Tibial nerve (tissue), 4 donors: ENCODE measurements around the gene FANCC. TPM values are rescaled to one million over a fixed set of nuclear protein-coding genes. Genes with fewer than 3 reads are reported as not detected.
A peak's percentile ranks its signal among the peaks of the same experiment; 100 is the strongest.

Experiments
- DNase-seq, 2 donors: peaks; one replicate each; pipeline ENCODE4 v3.0.0-alpha.2; 2019; ENCODE audit warnings: low spot score in 2 of 2
- H3K27ac ChIP-seq, 4 donors: fragments of 200-600 bp; sonication (generic) in 3 of 4; one replicate each; pipeline ENCODE4 v1.5.1; 2017 to 2019; ENCODE audit warnings: mild to moderate bottlenecking in 1 of 4
- H3K27me3 ChIP-seq, 2 donors: fragments of 200-600 bp; sonication (generic) in 1 of 2; one replicate each; pipeline versions ENCODE4 v1.5.1 to v1.6.0; 2017 to 2019
- H3K36me3 ChIP-seq, 3 donors: fragments of 200-600 bp; sonication (generic); one replicate each; pipeline ENCODE4 v1.5.1; 2018 to 2019
- H3K4me1 ChIP-seq, 4 donors: fragments of 200-600 bp; sonication (generic) in 3 of 4; one replicate each; pipeline ENCODE4 v1.5.1; 2017 to 2019
- H3K4me3 ChIP-seq, 4 donors: fragments of 200-600 bp; sonication (generic) in 3 of 4; one replicate each; pipeline ENCODE4 v1.5.1; 2017 to 2019; ENCODE audit warnings: mild to moderate bottlenecking in 1 of 4, moderate library complexity in 1 of 4
- H3K9me3 ChIP-seq, 4 donors: fragments of 200-600 bp; sonication (generic) in 3 of 4; one replicate each; pipeline ENCODE4 v1.5.1; 2017 to 2019
- CTCF ChIP-seq, 5 experiments: fragments of 200-600 bp in 3 of 5; fragments of 450-650 bp in 2 of 5; sonication (generic) in 3 of 5; IDR thresholded peaks; one replicate each; pipeline ENCODE4 v1.5.1; 2016 to 2019; ENCODE audit warnings: antibody characterized with exemption in 5 of 5, mild to moderate bottlenecking in 3 of 5, moderate library complexity in 2 of 5
- EP300 ChIP-seq, 2 donors: sonication (generic); formaldehyde crosslinking; IDR thresholded peaks; one replicate each; pipeline ENCODE4 v1.6.1; 2017; ENCODE audit warnings: antibody characterized with exemption in 2 of 2, mild to moderate bottlenecking in 1 of 2
- POLR2A ChIP-seq, 2 donors: fragments of 450-650 bp; IDR thresholded peaks; one replicate each; pipeline ENCODE4 v1.6.1; 2017; ENCODE audit warnings: antibody characterized with exemption in 2 of 2, mild to moderate bottlenecking in 2 of 2, moderate library complexity in 2 of 2
- WGBS, 2 donors: methylation state at CpG; one replicate each; pipeline ENCODE4 v1.1.5; 2018; 5-methylcytosine and 5-hydroxymethylcytosine counted together
- total RNA-seq, 4 donors: library from RNA; depleted of rRNA; stranded (reverse); fragments of >200 nt; gene quantifications; one replicate each; pipeline ENCODE4 v1.1.0, GENCODE V29; 2016

The FANCC gene
- total RNA-seq, 4 donors from 2014 or later, result 6.5 to 12.6 (median 10.2) TPM

GRCh38 chr9:95342571-95342970 lies 25.1 kb upstream of the FANCC start:
- Histone ChIP-seq H3K9me3 (peaks cover 0 to 3% (median 0%) of the 10 kb centered on the region in 4 donors), H3K36me3 (no peaks in the 10 kb centered on the region), H3K27me3 (no peaks in the 10 kb centered on the region), H3K4me1 (no peaks in the 10 kb centered on the region), H3K4me3 (no peak overlapping the region), H3K27ac (no peak overlapping the region)
- TF ChIP-seq CTCF (IDR thresholded peaks at IDR 0.05) (no peak), EP300 (IDR thresholded peaks at IDR 0.05) (no peak), POLR2A (IDR thresholded peaks at IDR 0.05) (no peak)
- DNase-seq, result no peak
- WGBS, 2 donors, result 86 to 90% methylated on average over 12 to 13 of the region's 13 CpGs

GRCh38 chr9:95341293-95341962 lies 23.9 kb upstream of the FANCC start:
- DNase-seq, result no peak
- Histone ChIP-seq H3K4me3 (no peak overlapping the region), H3K27me3 (no peaks in the 10 kb centered on the region), H3K36me3 (no peaks in the 10 kb centered on the region), H3K4me1 (no peaks in the 10 kb centered on the region), H3K9me3 (peaks cover 0 to 6% (median 0%) of the 10 kb centered on the region in 4 donors), H3K27ac (no peak overlapping the region)
- 51 to 52% methylated on average over 5 of the region's 5 CpGs for WGBS, 2 donors
- no peak for TF ChIP-seq POLR2A (IDR thresholded peaks at IDR 0.05)
- TF ChIP-seq EP300 (IDR thresholded peaks at IDR 0.05), result no peak
- peak in 2 of 5 experiments; percentile 23 to 38 for TF ChIP-seq CTCF (IDR thresholded peaks at IDR 0.05)

GRCh38 chr9:95338243-95338642 lies 20.7 kb upstream of the FANCC start:
- no peak for DNase-seq
- no peak overlapping the region for H3K4me3 ChIP-seq
- TF ChIP-seq CTCF (IDR thresholded peaks at IDR 0.05) (no peak), EP300 (IDR thresholded peaks at IDR 0.05) (no peak), POLR2A (IDR thresholded peaks at IDR 0.05) (no peak)
- no peaks in the 10 kb centered on the region for H3K36me3 ChIP-seq
- H3K9me3 ChIP-seq, result peaks cover 0 to 6% (median 0%) of the 10 kb centered on the region in 4 donors
- H3K4me1 ChIP-seq, result peaks cover 0 to under 1% (median 0%) of the 10 kb centered on the region in 4 donors
- no peaks in the 10 kb centered on the region for H3K27me3 ChIP-seq
- H3K27ac ChIP-seq, result no peak overlapping the region
- WGBS, 2 donors, result 96 to 98% methylated on average over 5 to 6 of the region's 6 CpGs

GRCh38 chr9:95336281-95336680 lies 18.8 kb upstream of the FANCC start:
- peak overlapping the region in 1 of 4 donors; percentile 11 for H3K27ac ChIP-seq
- H3K36me3 ChIP-seq, result no peaks in the 10 kb centered on the region
- H3K4me1 ChIP-seq, result peaks cover 0 to 4% (median 0%) of the 10 kb centered on the region in 4 donors
- no peaks in the 10 kb centered on the region for H3K27me3 ChIP-seq
- DNase-seq, result no peak
- peaks cover 0 to 6% (median 0%) of the 10 kb centered on the region in 4 donors for H3K9me3 ChIP-seq
- WGBS, 2 donors, result 69 to 78% methylated on average over 3 of the region's 3 CpGs
- TF ChIP-seq CTCF (IDR thresholded peaks at IDR 0.05) (peak in 4 of 5 experiments; percentile 15 to 29 (median 27)), POLR2A (IDR thresholded peaks at IDR 0.05) (no peak), EP300 (IDR thresholded peaks at IDR 0.05) (no peak)
- H3K4me3 ChIP-seq, result no peak overlapping the region

GRCh38 chr9:95333426-95333825 lies 15.9 kb upstream of the FANCC start:
- WGBS, 2 donors, result 68 to 78% methylated on average over 2 of the region's 2 CpGs
- DNase-seq, result no peak
- TF ChIP-seq POLR2A (IDR thresholded peaks at IDR 0.05), result no peak
- peak in 1 of 2 donors; percentile 30 for TF ChIP-seq EP300 (IDR thresholded peaks at IDR 0.05)
- no peak for TF ChIP-seq CTCF (IDR thresholded peaks at IDR 0.05)
- Histone ChIP-seq H3K4me1 (peaks cover 0 to 4% (median 0%) of the 10 kb centered on the region in 4 donors), H3K4me3 (no peak overlapping the region), H3K9me3 (peaks cover 0 to 6% (median 0%) of the 10 kb centered on the region in 4 donors), H3K27me3 (no peaks in the 10 kb centered on the region), H3K36me3 (no peaks in the 10 kb centered on the region), H3K27ac (peak overlapping the region in 1 of 4 donors; percentile 59)
